Activated CD4-positive, alpha-beta T cell treated with anti-CD3 and anti-CD28 coated beads for 36 hours (primary cell): ENCODE results near the gene ABCC3. TPM values are rescaled to one million over a fixed set of nuclear protein-coding genes. Genes with fewer than 3 reads are reported as not detected.

Experiments
- ATAC-seq: fragments of 200-7000 bp; cut with Tn5 transposase; one replicate; pipeline ENCODE4 v1.10.0; 2021; ENCODE audit warnings: mild to moderate bottlenecking, moderate library complexity
- CTCF ChIA-PET: fragments of 350-600 bp; sonication (Branson Sonifier 250); formaldehyde crosslinking; loops from one replicate; lab custom pipeline; 2021; ENCODE audit warnings: antibody characterized with exemption; lab: Charles Lee
- POLR2A ChIA-PET: fragments of 350-600 bp; sonication (Branson Sonifier 250); formaldehyde crosslinking; loops from one replicate; lab custom pipeline; 2021; ENCODE audit warnings: antibody characterized with exemption, inconsistent platforms; lab: Charles Lee
- DNase-seq: peaks from one replicate; pipeline ENCODE4 v3.0.0-alpha.2; 2020
- H3K27ac Mint-ChIP-seq: one replicate; pipeline ENCODE4 v1.8.0; 2021; ENCODE audit warnings: mixed read lengths
- H3K27me3 Mint-ChIP-seq: one replicate; pipeline ENCODE4 v1.8.0; 2021; ENCODE audit warnings: mixed read lengths
- H3K36me3 Mint-ChIP-seq: one replicate; pipeline ENCODE4 v1.8.0; 2021; ENCODE audit warnings: low read depth, mixed read lengths
- H3K4me1 Mint-ChIP-seq: one replicate; pipeline ENCODE4 v1.8.0; 2021; ENCODE audit warnings: mixed read lengths
- H3K4me3 Mint-ChIP-seq: one replicate; pipeline ENCODE4 v1.8.0; 2021; ENCODE audit warnings: mild to moderate bottlenecking, moderate library complexity, mixed read lengths
- H3K9me3 Mint-ChIP-seq: one replicate; pipeline ENCODE4 v1.8.0; 2021; ENCODE audit warnings: low read depth, mixed read lengths
- intact Hi-C, 2 experiments: fragments of 100-400 bp; cut with DNase I in 1 of 2; cut with micrococcal nuclease in 1 of 2; formaldehyde crosslinking; loops; one replicate each; pipeline versions ENCODE4 v1.14.2 to v1.15.1; 2022 to 2024; cut with DNase I, micrococcal nuclease
- total RNA-seq, 2 experiments: library from RNA; stranded (reverse); gene quantifications; one replicate each; pipeline ENCODE4 v1.2.3, GENCODE V29; 2021

Gene ABCC3
- total RNA-seq, 2 experiments from 2014 or later = not detected

DNA sequence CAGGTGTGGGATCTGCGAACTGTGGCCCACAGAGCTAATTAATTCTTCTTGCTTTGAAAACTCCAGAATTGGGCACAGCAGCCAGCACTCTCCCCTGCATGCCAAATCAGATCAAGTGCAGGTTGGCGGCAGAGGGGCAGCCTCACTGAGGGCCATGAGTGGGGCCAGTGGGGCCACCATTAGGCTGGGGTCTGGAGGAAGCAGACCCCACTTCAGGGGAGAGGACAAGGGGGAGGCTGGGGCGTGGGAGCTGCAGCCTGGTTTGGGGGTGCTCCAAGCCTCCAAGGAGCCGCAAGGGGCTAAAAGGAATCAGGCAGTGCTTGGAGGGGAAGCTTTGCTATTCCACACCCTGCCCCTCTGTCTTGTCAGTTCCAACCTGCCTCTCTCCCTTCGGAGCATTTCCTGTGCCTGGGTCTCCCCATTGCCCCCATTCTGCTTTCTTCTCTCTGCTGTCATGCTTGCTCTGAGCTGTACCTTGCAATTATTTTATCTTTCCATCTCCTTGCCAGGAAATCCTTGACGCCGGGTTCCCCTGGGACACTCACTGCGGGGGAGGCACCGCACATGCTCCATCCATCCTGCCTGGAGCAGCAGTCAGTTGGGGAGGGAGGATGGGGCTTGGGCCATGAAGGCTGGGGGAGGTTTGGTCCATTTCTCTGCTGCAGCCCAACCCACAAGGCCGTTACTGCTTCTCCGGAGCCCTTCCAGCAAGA lies 3.3 kb upstream of the ABCC3 start:
- H3K27ac Mint-ChIP-seq = no peak overlapping the region
- H3K9me3 Mint-ChIP-seq = no peaks in the 10 kb centered on the region
- ChIA-PET POLR2A (no interaction called here), CTCF (interaction anchor here (0.5 to 3.0 kb wide), 15 partner anchors 9 to 1908 kb away, joined by 3 to 14 read pairs (median 4); no protein-coding TSS in a partner anchor)
- DNase-seq (no peak), ATAC-seq (no peak)
- H3K4me1 Mint-ChIP-seq = no peaks in the 10 kb centered on the region
- intact Hi-C loops = loop anchor here in 1 of 2 experiments (2.0 kb wide), 1 partner anchor 63 kb away; no protein-coding TSS in a partner anchor
- H3K4me3 Mint-ChIP-seq = no peak overlapping the region
- peaks cover 49% of the 10 kb centered on the region for H3K27me3 Mint-ChIP-seq
- no peaks in the 10 kb centered on the region for H3K36me3 Mint-ChIP-seq

DNA sequence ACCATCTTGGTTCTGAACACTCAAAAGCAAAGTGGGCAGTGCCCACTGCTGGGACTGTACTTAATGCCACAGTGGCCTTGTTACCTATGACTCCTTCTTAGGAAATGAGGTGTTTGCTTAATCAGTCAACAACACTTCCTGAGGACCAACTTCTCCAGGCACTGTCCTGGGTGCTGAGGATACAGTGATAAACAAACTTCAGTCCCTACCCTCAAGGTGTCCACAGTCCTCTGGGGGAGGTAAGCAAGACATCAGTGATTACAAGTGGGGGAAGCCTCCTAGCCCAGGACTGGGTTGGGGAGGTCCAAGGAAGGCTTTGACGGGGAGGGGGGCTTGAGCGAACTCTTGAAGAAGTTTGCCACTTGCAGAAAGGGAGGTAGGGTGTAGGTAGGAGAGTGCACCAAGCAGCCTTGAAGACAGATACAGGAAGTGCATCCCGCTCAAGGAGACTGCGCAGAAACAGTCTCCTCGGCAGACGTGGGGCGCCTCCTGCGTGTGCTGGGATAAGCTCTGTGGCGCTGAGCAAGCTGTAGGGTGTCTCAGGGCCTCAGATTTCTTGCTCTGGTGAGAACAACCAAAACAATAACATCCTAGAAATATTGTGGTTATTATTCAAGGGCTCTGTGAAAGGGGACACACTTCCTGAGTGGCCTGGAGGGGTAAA lies 2.6 kb upstream of the ABCC3 start:
- CTCF ChIA-PET = interaction anchor here (0.5 to 3.0 kb wide), 9 partner anchors 8 to 1908 kb away, joined by 3 to 14 read pairs (median 3); no protein-coding TSS in a partner anchor
- H3K36me3 Mint-ChIP-seq = no peaks in the 10 kb centered on the region
- intact Hi-C loops = loop anchor here in 1 of 2 experiments (2.0 kb wide), 1 partner anchor 63 kb away; no protein-coding TSS in a partner anchor
- H3K4me1 Mint-ChIP-seq = no peaks in the 10 kb centered on the region
- H3K4me3 Mint-ChIP-seq = no peak overlapping the region
- H3K27me3 Mint-ChIP-seq = peaks cover 51% of the 10 kb centered on the region
- H3K27ac Mint-ChIP-seq = no peak overlapping the region
- POLR2A ChIA-PET = no interaction called here
- DNase-seq (no peak), ATAC-seq (no peak)
- H3K9me3 Mint-ChIP-seq = no peaks in the 10 kb centered on the region

DNA sequence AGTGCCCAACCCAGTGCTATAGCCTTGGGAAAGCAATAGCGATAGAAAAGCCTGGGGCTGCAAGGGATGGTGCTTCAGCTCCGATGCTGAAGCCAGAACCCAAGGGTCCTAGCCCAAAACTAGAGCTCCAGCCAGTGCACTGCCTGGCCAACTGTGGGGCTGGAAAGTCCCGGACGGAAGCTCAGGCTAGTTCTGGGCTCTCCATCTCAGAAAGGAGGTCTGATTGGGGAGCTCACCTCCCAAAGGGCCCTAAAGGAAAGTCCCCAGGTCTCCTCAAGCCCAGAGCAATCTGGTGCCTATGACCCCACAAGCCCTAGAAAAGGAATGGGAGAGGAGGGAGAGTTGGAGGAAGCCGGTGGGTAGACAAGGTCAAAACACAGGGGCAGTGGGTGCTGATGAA lies 2.0 kb upstream of the ABCC3 start:
- H3K4me1 Mint-ChIP-seq = no peaks in the 10 kb centered on the region
- H3K4me3 Mint-ChIP-seq = no peak overlapping the region
- H3K9me3 Mint-ChIP-seq = no peaks in the 10 kb centered on the region
- H3K27ac Mint-ChIP-seq = no peak overlapping the region
- peaks cover 54% of the 10 kb centered on the region for H3K27me3 Mint-ChIP-seq
- ChIA-PET POLR2A (no interaction called here), CTCF (interaction anchor here (0.6 to 1.4 kb wide), 6 partner anchors 47 to 173 kb away, joined by 3 to 4 read pairs (median 4); no protein-coding TSS in a partner anchor)
- H3K36me3 Mint-ChIP-seq = no peaks in the 10 kb centered on the region
- no peak for ATAC-seq
- intact Hi-C loops = no loop called here
- no peak for DNase-seq

DNA sequence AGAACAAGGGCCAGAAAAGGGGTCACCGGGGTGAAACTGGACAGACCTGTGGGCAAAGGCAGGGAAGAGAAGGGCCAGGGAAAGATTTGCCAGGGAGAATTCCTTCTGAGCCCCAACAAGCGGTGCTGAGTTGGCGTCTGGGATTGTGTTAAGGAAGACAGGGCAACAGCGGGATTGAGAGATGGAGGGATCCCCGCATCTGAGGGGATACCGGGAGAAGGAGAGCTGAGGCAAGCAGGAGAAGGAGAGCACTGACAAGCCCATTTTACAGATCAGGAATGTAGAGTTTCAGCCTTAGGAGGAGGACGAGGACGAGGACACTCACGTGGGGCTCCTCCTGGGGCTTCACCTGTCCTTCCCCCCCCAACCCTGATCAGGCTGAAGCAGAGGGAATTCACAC lies 998 bp upstream of the ABCC3 start:
- H3K27me3 Mint-ChIP-seq = peaks cover 56% of the 10 kb centered on the region
- DNase-seq (no peak), ATAC-seq (no peak)
- CTCF ChIA-PET = interaction anchor here (1.4 kb wide), 1 partner anchor 87 kb away, joined by 4 read pairs; no protein-coding TSS in a partner anchor
- no peak overlapping the region for H3K27ac Mint-ChIP-seq
- no peak overlapping the region for H3K4me3 Mint-ChIP-seq
- no peaks in the 10 kb centered on the region for H3K36me3 Mint-ChIP-seq
- POLR2A ChIA-PET = no interaction called here
- H3K9me3 Mint-ChIP-seq = no peaks in the 10 kb centered on the region
- intact Hi-C loops = no loop called here
- no peaks in the 10 kb centered on the region for H3K4me1 Mint-ChIP-seq

DNA sequence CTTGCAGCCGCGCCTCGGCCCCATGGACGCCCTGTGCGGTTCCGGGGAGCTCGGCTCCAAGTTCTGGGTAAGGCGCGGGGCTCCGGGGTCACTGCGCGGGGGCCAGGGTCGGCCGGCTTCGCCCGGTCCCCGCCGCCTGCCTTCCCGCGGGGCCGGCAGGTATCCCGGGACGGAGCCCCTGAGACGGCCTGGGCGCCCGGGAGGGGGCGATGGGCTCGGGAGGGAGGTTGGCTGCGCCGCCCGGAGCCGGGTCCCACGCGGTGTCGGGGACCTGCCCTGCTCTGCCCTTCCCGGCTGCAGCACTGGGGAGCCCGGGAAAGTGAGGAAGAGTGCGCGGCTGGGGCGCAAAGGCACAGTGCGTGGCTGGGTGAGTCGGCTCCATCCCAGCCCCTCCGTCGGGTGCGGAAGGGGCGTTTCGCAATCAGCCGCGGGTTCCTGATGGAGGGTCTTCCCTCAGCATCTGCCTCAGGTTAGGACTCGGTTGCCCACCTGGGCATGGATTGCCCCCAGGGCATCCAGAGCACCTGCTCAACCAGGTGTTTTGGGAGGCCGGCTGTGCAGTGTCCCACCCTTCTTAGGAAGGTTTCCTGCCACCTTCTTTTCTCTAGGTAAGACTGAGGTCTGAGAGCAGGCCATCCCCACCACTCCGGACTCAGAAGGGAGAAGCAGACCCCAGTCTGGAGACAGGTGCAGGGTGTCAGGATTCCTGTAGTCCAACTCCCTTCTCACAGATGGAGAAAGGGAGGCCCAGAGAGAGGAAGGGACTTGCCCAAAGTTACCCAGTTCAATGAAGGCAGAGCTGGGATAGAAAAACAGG lies 442 bp downstream of the ABCC3 start:
- no peak for DNase-seq
- CTCF ChIA-PET = interaction anchor here (0.7 to 1.0 kb wide), 2 partner anchors 62 to 79 kb away, joined by 3 read pairs; no protein-coding TSS in a partner anchor
- POLR2A ChIA-PET = no interaction called here
- ATAC-seq = no peak
- Mint-ChIP-seq H3K4me1 (no peaks in the 10 kb centered on the region), H3K36me3 (no peaks in the 10 kb centered on the region), H3K4me3 (no peak overlapping the region), H3K27me3 (peaks cover 56% of the 10 kb centered on the region), H3K27ac (no peak overlapping the region), H3K9me3 (no peaks in the 10 kb centered on the region)
- intact Hi-C loops = no loop called here

DNA sequence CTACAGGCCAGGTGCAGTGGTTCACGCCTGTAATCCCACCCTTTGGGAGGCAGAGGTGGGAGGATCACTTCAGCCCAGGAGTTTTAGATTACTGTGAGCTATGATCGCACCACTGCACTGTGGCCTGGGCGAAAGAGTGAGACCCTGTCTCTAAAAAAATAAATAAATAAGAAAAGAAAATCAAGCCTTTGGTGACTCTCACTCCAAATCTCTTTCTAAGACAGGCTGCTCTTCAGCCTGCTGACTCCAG lies 976 bp downstream of the ABCC3 start:
- CTCF ChIA-PET = interaction anchor here (0.7 to 1.0 kb wide), 2 partner anchors 62 to 79 kb away, joined by 3 read pairs; no protein-coding TSS in a partner anchor
- peaks cover 53% of the 10 kb centered on the region for H3K27me3 Mint-ChIP-seq

DNA sequence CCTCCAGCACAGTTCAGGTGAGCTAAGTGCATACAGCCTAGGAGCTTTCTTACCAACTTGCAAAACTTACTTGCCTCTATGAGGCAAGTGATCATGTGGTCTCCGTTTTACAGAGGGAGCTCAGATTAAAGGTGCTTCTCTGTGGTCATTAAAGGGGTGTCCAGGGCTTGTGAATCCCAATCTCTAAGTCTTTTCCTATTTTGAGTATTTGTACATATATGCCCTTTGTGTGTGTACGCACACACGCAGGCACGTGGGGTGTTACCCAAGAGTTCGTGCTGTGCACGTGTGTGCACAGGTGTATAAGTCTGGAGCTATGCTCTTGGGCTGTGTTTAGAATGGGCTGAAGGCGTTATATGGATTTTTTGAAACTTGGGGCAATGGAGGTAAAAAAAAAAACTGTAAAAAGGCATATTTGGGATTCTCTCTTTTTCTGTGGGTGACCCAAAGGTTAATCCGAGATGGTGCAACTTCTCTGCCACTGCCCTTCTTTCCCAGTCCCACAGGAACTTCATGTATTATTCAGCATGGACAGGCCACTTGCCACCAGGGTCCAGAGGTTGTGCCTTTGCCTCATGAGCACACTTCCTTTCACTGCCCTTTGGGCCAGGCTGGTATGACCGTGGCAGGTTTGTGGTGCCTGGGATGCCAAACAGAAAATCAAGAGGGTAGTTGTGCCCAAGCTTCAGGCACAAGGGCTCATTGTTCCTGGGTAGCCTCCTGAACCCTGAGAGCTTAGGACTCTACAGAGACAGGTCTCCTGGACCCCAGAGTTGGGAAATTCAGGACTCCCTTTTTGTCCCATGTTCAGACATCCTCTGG lies 1.5 kb downstream of the ABCC3 start:
- Mint-ChIP-seq H3K27ac (no peak overlapping the region), H3K27me3 (peaks cover 50% of the 10 kb centered on the region), H3K4me3 (no peak overlapping the region), H3K36me3 (no peaks in the 10 kb centered on the region), H3K9me3 (no peaks in the 10 kb centered on the region), H3K4me1 (no peaks in the 10 kb centered on the region)
- POLR2A ChIA-PET = no interaction called here
- ATAC-seq = no peak
- DNase-seq = no peak
- CTCF ChIA-PET = interaction anchor here (0.7 to 4.6 kb wide), 3 partner anchors 9 to 80 kb away, joined by 3 to 31 read pairs (median 3); no protein-coding TSS in a partner anchor
- intact Hi-C loops = no loop called here

More for the DNA sequence above, 976 bp downstream of the ABCC3 start:
- Mint-ChIP-seq H3K9me3 (no peaks in the 10 kb centered on the region), H3K4me1 (no peaks in the 10 kb centered on the region), H3K27ac (no peak overlapping the region), H3K36me3 (no peaks in the 10 kb centered on the region), H3K4me3 (no peak overlapping the region)
- DNase-seq (no peak), ATAC-seq (no peak)
- POLR2A ChIA-PET = no interaction called here
- intact Hi-C loops = no loop called here

DNA sequence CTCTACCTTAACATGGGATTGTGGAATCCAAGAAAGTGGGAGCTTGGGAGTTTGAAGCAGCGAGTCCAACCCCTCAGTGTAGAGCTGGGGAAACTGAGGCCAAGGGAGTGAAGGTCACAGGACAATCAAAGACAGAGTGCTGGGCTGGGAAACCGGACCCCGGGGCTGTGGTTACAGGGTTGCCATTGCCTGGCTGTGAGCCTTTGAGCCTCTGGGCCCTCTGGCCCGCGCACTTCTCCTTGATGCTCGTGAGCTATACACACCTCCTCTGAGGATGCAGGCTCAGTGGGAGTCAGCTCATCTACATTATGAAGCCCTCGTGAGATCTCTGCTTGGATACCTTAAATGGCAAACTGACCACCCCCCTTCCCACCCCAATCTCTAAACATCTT lies 2.1 kb downstream of the ABCC3 start:
- intact Hi-C loops = no loop called here
- Mint-ChIP-seq H3K4me1 (no peaks in the 10 kb centered on the region), H3K36me3 (no peaks in the 10 kb centered on the region), H3K27me3 (peaks cover 46% of the 10 kb centered on the region), H3K4me3 (no peak overlapping the region), H3K9me3 (no peaks in the 10 kb centered on the region), H3K27ac (no peak overlapping the region)
- no peak for DNase-seq
- CTCF ChIA-PET = interaction anchor here (0.8 to 4.6 kb wide), 3 partner anchors 9 to 86 kb away, joined by 3 to 31 read pairs (median 4); no protein-coding TSS in a partner anchor
- ATAC-seq = no peak
- POLR2A ChIA-PET = no interaction called here

DNA sequence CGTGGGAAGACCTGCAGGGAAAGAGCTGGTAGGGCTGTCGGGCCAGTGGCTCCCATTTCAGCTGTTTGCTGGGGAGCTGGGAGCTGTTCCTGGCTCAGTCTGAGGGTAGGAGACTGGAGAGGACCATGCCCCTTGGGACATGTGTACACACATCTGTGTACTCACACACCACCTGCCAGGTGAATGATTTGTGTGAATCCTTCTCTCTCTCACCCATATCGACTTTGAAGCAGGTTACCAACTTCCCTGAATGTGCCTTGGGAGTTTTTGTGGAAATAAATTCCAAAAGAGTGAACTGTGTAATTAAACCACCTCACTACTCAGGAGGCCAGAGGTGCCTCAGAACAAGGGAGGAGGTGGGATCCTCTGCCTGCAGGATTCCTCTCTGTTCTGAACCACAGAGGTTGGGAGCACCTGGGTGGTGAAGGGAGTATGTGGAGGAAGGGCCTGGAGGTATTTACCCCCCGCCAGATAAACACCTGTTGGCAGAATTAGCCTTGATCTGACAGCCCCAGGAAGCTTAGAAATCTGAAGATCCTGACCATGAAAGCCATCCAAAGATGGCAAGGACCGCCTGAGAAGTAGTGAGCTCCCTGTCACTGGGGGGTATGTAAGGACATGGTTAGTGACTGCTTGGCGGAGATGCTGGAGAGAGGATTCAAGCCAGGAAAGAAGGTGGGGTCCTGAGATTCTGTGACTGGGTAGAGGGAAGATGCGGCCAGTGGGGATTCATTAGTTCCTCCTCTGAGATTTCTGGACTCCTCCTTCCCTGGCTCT lies 3.3 kb downstream of the ABCC3 start:
- no peaks in the 10 kb centered on the region for H3K4me1 Mint-ChIP-seq
- ChIA-PET POLR2A (no interaction called here), CTCF (interaction anchor here (0.7 to 4.6 kb wide), 8 partner anchors 7 to 153 kb away, joined by 3 to 31 read pairs (median 4); no protein-coding TSS in a partner anchor)
- H3K4me3 Mint-ChIP-seq = no peak overlapping the region
- intact Hi-C loops = no loop called here
- H3K27me3 Mint-ChIP-seq = peaks cover 37% of the 10 kb centered on the region
- no peaks in the 10 kb centered on the region for H3K36me3 Mint-ChIP-seq
- ATAC-seq (no peak), DNase-seq (no peak)
- no peaks in the 10 kb centered on the region for H3K9me3 Mint-ChIP-seq
- no peak overlapping the region for H3K27ac Mint-ChIP-seq

DNA sequence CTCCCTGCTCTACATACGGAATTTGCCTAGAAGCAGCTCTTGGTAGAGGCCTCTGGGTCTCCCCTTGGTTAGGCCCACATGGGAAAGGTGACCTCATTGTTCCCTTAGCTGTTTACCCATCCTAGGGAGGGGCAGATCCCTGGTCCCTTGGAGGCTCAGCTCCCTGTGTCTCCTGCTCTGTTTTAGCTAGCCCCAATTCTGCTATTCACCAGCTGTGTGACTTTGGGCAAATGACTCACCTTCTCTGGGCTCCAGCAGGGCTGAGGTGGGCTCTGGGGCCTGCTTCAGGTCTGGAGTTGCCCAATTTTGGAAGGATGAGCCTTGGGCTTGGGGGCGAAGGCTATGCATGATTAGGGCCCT lies 3.9 kb downstream of the ABCC3 start:
- DNase-seq (no peak), ATAC-seq (no peak)
- Mint-ChIP-seq H3K36me3 (no peaks in the 10 kb centered on the region), H3K27ac (no peak overlapping the region), H3K4me1 (no peaks in the 10 kb centered on the region), H3K9me3 (no peaks in the 10 kb centered on the region), H3K27me3 (peaks cover 31% of the 10 kb centered on the region), H3K4me3 (no peak overlapping the region)
- ChIA-PET CTCF (interaction anchor here (0.8 to 4.6 kb wide), 7 partner anchors 8 to 226 kb away, joined by 3 to 31 read pairs (median 4); no protein-coding TSS in a partner anchor), POLR2A (no interaction called here)
- intact Hi-C loops = no loop called here
